Activated CD4-positive, alpha-beta T cell treated with anti-CD3 and anti-CD28 coated beads, Interleukin-2, amount 50 U/mL, for 1 hour (primary cell): ENCODE results near the gene TIE1.
"Not testable (repeated sequence)": the region's sequence is repeated elsewhere in the genome, so short reads cannot be mapped to it uniquely, and the experiment has no call there.

Source experiments
- DNase-seq: peaks from one replicate; pipeline ENCODE4 v3.0.0-alpha.2; 2020

TIE1 gene

DNA sequence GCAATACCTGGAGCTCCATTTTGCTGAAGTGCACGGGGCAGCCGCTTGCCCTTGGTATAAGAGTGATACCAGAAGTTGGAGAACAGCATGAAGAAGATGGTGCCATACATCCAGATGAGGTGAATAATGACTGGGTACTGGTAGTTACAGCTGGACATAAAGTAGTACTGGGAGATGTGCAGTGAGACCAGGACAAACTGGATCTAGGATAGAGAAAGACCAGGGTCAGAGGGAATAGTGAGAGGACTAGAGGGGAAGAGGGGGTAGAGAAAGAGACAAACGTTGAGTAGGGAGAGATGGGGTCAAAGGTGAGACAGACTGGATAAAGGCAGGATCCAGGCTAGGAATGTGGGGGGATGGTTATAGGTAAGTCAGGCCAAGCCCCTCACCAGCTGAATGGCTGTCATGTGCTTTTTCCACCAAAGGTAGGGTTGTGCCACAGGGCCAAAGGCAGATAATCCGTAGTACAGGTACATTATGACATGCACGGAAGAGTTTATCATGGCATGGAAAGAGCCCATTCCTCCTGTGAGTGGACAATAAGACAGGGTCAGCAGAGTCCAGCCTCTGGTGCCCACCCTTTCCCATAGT is 63.2 kb downstream of the TIE1 start:
- no peak for DNase-seq

DNA sequence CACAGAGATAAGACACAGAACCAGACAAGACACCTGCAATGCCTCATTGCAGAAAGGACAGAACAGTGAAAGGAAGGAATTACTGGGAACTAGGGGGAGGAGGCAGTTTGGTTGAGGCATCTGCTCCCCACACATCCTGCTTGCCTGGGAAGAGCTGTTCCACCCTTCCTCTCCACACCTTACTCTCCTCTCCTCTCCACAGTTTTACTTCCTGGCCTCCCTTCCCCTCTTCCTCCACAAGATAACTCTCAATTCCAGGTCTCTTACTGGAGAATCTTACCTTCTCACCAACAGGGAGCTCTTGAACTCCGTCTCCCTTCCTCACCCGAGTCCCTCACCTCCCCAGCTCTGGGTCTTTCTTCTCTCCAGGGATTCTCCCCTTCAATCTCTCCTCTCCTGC is 64.9 kb downstream of the TIE1 start:
- DNase-seq, result no peak

DNA sequence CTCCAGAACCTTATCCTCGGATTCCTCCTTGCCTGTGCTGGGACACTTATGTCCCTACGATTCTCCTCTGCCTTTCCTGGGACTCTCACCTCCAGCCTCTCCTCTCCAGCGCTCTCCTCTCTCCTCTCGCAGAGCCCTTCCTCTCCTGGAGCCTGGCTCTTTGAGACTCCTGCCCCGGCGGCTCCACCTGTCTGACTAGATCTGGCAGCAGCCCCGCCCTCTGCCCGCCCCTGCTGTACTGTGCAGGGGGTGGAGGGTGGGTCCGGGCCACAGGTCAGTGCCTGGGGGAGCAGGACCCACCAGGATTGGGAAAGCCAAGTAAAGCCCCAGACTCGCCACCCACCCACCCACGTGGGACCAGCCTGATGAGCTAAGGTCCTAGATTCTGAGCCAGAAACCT is 65.4 kb downstream of the TIE1 start:
- no peak for DNase-seq

DNA sequence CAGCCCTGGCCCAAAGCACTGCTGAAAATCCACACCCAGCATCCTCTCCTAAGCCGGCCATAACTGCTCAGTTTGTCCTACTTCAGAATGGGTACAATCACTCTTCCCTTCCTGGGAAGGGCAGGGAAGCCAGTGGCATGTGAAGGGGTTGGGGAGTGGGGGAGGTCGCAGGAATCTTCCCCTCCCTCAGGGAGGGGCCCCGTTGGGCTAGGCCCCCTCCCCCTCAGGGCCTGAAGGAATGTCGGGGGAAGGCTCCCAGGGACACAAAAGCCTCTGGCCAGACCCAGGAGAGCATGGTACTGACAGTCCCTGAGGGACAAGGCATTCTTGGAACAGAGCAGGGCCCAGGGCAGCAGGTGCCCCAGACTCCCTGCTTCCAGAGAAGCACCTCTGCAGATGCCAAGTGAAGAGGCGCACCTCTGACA is 65.8 kb downstream of the TIE1 start:
- DNase-seq, result no peak

DNA sequence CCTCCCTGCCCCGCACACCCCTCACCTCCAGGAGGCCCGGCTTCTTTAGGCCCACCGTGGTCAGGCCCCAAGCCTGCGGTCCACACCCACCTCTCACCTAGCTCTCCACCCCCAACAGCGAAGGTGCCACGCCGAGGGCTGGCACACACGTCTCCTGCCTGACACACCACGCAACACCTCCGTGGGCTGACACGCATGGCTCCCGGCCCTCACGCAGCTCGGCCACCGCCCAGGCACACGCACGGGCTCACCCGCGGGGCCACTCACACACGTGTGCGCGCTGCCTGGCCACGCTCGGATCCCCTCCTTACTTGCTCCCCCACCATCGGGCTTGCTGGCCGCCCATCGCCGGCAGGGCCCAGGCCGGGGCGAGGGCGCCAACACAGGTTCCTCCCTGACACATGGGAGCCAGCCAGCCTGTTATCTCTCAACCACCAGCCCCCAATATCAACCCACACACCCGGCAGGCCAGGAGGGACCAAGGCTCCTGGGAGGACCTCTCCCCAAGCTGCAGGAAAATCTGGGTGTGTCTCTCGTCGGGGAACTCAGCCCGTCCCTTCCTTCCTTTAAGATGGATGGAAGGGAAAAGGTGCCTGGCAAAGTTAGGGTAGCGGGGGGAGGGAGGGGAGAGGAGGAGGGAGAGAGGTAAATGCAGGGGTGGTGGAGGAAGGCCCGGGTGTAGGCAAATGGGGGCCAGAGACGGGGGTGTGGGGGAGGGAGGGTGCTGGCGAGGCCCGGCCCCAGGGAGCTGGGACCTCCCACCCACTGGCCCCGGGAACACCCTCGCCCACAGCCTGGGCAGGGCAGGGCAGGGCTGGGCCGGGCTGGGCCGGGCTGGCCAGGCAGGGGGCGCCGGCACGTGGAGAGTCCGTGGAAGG is 66.5 kb downstream of the TIE1 start:
- DNase-seq, result peak; percentile 24

DNA sequence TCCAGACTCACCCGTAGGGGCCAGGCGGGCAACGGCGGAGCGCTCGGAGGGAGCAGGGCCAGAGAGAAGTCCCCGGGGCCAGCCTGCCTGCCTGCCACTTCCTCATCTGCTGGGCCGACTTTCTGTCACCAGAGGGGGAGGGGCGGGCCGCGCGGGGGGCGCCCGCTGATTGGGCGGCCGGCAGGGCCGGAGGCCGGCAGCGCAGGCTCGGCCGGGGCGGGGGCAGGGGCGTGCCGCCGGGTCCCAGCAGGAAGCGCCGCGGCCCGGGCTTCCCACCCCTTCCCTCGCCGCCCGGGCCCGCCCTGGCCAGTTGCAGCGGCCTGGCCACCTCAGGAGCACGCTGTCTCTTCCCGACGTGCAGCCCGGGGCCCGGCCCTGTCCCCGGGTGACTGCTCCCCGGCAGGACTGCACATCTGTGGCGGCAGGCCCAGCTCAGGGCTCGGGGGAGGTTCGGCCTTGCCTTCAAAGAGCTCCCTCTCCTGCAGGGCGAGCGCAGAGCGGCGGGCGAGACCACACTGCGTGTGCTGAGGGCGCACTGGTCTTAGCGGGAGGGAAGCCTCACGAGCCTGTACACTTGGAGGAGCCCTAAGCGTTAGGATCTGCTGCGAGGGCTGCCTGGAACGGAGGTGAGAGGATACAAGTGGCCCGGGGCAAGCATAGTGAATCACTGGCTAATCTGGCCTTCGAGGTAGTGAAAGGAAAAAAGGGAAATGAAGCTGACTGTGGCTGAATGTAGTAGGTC is 67.3 kb downstream of the TIE1 start, which contains the start of gene ELOVL1:
Gene ELOVL1, minus strand, starts transcription at position 108 of the 742 bp plus-strand sequence. CDS start 2,402 bp downstream, outside the sequence.
- DNase-seq, result peak; percentile 72

DNA sequence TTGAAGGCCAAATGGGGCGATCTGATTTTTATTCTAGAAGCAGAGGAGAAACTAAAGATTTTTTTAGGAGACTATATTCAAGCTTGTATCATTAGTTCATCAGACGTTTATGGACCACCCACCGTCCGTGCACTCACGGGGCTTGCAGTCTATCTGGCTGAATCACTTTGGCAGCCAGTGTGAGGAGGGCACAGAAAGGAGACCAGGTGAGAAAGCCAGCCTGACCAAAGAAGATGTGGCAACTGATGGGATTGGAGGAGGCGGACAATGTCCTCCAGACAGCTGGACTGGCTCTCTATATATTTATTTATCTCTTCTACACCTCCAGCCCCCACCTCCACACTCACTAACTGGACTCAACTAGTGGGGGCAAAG is 67.9 kb downstream of the TIE1 start:
- DNase-seq, result no peak

DNA sequence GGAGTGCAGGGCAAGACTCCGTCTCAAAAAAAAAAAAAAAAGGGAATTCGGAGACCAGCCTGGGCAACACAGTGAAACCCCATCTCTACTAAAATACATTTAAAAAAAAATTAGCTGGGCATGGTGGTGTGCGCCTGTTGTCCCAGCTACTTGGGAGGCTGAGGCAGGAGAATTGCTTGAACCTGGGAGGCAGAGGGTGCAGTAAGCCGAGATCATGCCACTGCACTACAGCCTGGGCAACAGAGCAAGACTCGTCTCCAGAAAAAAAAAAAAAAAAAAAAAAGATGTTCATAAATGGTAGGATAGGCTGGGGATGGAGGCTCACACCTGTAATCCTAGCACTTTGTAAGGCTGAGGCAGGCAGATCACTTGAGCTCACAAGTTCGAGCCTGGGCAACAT is 69.0 kb downstream of the TIE1 start:
- DNase-seq, result not testable (repeated sequence)

DNA sequence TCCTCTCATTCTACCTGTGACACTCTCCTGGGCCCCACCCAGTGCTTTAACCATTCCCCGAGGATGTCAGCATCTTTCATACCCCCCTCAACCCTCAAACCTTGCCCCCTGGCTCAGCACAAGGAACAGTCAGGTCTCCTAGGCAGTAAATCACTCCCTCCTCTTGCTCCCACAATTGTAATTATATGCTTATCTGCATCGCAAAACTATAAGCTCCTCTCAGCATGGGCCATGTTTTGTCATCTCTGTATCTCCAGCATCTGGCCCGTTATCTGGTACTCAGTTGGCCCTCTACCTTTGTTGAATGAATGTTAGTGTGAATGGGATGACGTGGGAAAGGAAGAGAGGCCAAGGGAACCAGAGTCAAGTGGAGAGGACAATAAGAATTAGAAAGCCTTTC is 69.8 kb downstream of the TIE1 start:
- no peak for DNase-seq

DNA sequence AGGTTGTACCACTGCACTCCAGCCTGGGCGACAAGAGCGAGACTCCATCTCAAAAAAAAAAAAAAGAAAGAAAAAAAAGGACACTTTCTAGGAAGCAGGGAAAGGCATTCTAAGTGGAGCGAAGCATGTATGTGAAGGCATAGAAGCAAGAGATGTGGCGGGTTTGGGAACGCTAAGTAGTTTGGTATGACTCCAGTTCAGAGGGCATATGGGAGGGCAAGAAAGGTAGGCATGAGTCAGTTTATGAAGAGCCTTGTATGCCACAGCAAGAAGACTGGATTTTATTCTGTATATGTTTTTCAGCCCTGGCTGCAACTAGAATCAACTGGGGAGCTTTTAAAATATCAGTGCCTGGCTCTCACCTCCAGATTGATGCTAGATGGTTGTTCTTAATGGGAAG is 71.4 kb downstream of the TIE1 start:
- DNase-seq, result no peak
